ENCODE measurements around the gene APOBEC3A.

- TF ChIP-seq CTCF (conservative IDR thresholded peaks at IDR 0.05) (no peak), EZH2 (IDR thresholded peaks at IDR 0.05; ENCODE audit: low read depth) (no peak)
Measured at GRCh38 chr22:38956551-38956950, 858 bp upstream of the APOBEC3A start.

Measured in PC-9 (cell line).